Measurements from ENCODE around the gene KRT25.
"Not testable (repeated sequence)": the region's sequence is repeated elsewhere in the genome, so short reads cannot be mapped to it uniquely, and the experiment has no call there.

Gene KRT25

DNA sequence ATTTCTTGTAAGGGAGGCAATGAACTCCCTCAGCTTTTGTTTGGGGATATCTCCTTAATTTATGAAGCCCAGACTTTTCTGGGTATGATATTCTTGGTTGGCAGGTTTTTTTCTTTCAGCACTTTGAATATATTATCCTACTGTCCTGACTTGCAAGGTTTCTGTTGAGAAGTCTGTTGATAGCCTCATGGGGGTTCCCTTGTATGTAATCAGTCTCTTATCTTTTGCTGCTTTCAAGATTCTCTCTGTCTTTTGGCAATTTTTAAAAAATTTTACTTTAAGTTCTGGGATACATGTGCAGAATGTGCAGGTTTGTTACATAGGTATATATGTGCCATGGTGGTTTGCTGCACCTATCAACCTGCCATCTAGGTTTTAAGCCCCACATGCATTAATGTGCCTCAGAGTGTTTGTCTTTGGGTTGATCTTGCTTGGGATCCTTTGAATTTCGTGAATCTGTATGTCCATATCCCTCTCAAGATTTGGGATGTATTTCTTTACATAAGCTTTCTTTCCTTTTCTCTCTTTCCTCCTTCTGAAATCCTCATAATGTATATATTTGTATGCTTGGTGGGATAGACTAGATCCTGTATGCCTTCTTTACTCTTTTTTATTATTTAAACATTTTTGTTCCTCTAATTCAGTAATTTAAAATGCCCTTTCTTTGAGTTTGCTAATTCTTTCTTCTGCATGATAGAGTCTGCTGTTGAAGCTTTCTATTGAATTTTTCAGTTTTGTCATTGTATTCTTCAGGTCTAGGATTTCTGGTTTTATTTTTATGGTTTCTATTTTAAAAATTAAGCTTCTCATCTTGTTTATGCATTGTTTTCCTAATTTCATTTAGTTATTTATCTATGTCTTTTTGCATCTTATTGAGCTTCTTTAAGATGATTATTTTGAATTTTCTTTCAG lies 5.2 kb upstream of the KRT25 start:
- in situ Hi-C loops (cut with MboI; ENCODE audit: low sequenced_read_pairs): no loop called here

DNA sequence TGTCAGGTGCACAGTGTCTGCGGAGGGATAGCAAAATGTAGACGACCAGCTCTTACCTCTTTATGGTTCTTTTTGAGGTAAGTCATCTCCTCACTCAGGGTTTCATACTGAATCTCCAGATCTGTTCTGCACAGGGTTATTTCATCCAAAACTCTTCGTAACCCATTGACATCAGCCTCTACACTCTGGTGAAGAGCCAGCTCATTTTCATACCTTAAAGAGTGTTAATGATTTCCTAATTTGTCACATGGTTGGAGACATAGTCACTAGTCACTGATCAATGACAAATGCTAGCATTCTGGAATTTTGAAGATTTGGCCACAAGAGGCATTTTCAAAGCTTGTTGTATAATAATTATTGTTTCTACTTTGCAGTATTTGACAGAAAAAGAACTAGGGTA lies 1.3 kb downstream of the KRT25 start:
- in situ Hi-C loops (cut with MboI; ENCODE audit: low sequenced_read_pairs): no loop called here

DNA sequence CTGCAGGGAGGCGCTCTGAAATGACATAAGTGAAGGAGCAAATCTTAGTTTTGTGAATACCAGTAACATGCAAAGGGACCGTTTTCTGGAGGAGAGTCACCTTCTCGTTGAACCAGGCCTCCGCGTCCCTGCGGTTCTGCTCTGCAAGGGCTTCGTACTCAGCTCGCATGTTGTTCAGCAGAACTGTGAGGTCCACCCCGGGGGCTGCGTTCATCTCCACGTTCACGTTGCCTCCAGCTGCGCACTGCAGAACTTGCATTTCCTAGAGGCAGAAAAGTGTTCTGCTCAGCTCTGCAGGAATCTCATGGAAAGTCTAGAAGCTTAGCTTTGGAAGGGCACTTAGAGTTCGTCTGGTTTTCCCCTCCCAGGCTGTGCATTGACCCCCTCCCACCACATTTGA lies 4.1 kb downstream of the KRT25 start:
- in situ Hi-C loops (cut with MboI; ENCODE audit: low sequenced_read_pairs): no loop called here

DNA sequence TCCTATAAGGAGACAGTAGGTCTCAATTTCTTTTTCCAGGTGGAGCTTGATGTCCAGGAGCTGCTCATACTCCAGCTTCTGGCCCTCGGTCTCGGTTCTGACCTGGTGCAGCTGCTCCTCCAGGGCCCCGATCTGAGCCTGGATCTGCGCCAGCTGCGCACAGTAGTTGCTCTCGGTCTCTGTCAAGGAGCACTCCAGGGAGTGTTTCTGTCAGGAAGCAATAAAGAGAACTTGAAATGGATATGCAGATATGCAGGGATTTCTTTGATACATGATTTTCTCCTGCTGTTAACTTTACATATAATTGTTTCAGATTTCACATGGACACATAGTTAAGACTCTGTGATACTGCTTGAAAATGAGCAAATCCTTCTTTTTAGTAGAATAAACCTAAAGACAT lies 4.7 kb downstream of the KRT25 start:
- in situ Hi-C loops (cut with MboI; ENCODE audit: low sequenced_read_pairs): no loop called here

DNA sequence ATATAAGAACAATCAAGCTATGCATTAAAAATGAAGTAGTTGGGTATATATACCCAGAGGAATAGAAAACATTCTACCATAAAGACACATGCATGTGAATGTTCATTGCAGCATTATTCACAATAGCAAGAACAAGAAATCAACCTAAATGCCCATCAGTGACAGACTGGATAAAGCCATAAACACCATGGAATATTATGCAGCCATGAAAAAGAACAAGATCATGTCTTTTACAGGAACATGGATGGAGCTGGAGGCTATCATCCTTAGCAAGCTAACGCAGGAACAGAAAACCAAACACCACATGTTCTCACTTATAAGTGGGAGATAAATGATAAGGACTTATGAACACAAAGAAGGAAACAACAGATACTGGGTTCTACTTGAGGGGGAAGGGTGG lies 6.5 kb downstream of the KRT25 start:
- in situ Hi-C loops (cut with MboI; ENCODE audit: low sequenced_read_pairs): not testable (repeated sequence)

DNA sequence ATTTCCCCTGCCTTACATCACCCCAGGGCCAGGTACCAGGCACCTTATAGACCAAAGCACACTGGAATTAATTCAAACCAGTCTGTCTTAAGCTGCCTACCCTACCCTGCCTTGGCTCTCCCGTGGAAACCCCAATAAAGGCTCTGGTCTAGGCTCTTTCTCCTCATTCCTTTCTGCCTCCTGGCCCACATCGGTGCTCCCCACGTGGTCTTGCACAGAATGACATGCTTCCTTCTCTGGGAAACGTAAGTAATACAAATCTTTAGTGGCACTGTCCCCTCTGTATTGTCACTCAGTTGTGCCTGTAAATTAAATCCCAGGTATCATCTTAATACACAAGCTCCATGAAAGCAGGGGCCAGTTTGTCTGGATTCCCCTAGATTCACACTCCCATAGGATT lies 16.6 kb downstream of the KRT25 start:
- in situ Hi-C loops (cut with MboI; ENCODE audit: low sequenced_read_pairs): no loop called here

DNA sequence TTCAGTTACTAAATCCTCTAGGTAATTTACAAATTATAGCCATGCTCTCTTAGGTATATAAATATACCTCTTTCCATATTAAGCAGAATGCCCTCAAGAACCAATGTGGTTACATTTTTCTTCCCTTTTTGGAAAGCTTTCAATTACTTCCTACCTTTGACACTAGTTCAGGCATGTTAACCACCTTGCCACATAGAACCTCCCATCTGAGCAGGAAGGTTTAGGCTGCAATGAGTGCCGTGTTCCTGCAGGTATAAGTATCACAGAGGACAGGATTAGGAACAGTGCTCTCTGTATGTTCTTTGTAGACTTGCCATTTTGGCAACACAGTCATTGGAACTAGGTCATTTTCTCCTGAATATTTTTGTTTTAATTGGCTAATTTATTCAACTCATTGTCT lies 20.1 kb downstream of the KRT25 start:
- in situ Hi-C loops (cut with MboI; ENCODE audit: low sequenced_read_pairs): no loop called here

DNA sequence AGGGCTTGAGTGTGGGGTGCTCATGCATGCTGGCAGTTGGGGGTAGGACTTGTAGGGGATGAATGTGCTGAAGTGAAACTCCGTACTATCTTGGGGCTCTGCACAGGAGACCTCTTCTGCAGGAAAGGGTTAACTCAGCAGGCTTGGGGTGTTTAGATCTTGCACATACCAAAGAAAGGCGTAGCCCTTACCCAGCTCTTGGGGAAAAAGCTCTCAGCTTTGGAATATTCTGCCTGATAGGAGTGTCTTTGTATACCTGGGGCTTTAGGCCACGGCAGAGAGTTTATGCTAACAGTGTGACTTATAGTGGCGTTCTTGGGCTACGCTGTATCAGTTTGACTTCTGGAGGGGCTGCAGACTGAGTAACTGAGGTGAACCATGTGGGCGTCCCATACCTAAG lies 21.1 kb downstream of the KRT25 start:
- in situ Hi-C loops (cut with MboI; ENCODE audit: low sequenced_read_pairs): no loop called here

DNA sequence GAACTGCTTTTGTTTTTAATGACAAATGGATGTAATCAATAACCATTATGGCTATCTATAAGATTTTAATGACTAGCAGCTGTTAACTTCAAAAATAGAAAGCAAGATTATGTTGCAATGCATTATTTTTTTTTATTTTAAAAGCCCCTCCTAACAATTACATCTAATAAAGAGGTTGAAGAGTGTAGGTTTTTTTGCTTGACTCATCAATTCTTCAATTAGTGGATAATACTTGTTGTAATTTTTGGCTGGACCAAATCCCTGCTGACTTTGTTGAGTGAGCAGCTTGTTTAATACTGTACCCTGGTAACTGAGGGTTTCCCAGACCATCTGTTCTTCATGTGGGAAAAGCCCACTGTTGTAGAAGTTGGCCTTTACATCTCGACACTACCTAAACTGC lies 24.2 kb downstream of the KRT25 start:
- in situ Hi-C loops (cut with MboI; ENCODE audit: low sequenced_read_pairs): no loop called here

DNA sequence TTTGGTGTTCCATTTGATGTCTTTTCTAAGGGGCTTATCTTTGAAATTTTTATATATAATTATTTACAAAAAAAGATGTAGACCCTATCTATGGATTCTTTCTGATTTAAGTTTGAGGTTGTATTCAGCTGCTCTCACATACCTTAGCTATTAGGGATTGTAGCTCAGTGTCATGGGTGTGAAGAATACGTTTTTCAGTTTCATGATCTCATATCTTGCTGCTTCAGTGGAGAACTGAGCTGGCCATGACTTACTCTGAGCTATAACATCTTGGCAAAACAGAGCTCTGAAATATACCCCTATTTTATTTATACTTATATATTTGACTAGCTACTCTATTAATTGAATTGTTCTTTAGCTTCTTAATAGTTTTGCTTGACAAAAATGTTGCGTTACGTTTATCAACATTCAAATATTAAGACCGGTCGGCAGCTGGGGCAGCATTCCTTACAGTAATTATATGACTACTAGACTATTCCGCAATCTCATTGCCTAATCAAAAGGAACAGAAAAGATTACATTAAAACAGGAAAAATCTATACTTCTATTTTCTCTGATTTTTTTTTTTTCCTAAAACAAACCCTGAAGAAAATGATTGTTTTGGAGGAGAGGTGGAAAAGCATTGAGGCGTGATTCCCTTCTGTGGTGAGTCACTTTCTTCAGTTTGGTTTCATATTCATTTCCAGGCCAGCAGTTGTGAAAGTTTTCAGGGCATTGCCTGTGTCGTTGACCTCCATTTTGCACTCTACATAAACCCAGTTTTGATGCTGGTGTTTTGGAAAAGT lies 27.5 kb downstream of the KRT25 start:
- in situ Hi-C loops (cut with MboI; ENCODE audit: low sequenced_read_pairs): no loop called here

DNA sequence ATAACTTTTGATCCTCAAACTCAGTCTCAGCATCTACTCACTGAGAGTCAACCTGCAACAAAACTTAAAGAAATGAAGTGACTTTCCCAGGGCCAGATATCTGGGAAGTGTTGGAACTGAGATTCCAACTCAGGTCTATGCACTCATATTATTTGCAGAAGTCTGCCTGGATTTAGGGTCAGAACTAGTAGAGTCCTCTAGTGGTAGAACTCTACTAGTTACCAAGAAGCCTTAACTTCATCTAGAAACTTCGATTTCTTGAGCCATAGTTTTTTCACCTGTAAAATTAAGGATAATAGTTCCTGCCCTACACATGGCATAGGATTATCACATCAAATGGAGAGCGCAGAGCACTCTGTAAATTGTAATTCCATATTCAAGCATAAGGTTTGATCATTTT lies 28.2 kb downstream of the KRT25 start:
- in situ Hi-C loops (cut with MboI; ENCODE audit: low sequenced_read_pairs): no loop called here

DNA sequence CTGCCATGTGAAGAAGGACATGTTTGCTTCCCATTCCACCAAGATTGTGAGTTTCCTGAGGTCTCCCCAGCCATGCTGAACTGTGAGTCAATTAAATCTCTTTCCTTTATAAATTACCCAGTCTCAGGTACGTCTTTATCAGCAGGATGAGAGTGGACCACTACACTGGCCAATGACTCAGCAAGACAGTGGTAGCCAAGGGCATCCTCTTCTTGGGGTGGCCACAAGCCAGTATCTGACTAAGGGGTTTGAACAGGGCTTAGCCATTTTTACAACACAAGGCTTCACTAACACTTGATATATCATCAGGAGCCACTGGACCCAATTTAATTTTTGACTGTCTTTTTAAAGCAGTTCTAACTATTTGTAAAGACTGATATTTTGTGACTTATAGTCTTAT lies 30.5 kb downstream of the KRT25 start:
- in situ Hi-C loops (cut with MboI; ENCODE audit: low sequenced_read_pairs): no loop called here

DNA sequence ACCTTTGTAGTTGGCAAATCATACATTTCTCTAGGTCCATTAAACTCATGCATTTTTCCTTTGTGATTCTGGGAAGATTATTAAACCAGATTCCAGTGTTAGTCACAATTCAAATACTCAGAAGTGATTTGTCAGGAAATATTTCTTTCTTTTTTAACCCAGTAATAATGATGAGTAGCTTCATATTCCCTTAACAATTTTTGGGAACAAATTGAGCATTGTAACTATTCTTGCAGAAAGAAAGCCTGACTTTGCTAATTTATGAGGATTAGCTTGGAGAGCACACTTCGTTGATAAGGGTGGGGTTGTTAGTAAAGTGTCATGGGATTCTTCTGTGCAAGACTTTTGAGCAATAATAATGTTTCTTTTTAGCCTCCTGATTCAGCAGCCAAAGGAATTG lies 32.9 kb downstream of the KRT25 start:
- in situ Hi-C loops (cut with MboI; ENCODE audit: low sequenced_read_pairs): no loop called here

DNA sequence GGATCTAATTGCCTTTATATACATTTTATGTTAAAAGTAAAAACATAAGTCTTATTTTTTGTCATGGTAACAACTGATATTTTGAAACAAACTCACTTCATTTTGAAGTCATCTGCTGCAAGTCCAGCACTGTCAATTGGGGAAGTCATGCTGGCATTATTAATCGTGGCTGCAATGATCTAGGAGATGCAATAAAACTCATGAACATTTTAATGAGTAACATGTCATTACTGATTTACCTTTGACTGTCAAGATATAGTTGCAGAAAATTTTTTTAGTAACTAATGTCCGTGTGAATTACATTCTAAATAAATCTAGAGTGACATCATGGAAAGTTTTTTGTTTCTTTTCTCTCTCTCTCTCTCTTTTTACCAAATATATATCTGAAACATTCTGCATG lies 34.2 kb downstream of the KRT25 start:
- in situ Hi-C loops (cut with MboI; ENCODE audit: low sequenced_read_pairs): no loop called here

DNA sequence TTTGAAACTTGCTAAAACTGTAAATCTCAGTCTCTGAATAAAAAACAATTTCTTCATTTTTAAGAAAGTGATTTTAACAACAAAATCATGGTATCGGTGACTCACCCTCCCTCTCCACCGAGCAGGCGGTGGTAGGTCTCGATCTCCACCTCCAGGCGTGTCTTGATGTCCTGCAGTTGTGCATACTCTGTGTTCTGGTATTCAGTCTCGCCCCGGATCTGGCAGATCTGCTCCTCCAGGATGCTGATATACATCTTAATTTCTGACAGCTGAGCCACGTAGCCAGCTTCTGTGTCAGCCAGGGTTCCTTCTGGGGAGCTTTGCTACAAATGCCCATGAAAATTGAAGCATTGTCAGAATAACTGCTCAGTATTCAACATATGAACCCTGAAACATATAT lies 36.2 kb downstream of the KRT25 start:
- in situ Hi-C loops (cut with MboI; ENCODE audit: low sequenced_read_pairs): no loop called here

DNA sequence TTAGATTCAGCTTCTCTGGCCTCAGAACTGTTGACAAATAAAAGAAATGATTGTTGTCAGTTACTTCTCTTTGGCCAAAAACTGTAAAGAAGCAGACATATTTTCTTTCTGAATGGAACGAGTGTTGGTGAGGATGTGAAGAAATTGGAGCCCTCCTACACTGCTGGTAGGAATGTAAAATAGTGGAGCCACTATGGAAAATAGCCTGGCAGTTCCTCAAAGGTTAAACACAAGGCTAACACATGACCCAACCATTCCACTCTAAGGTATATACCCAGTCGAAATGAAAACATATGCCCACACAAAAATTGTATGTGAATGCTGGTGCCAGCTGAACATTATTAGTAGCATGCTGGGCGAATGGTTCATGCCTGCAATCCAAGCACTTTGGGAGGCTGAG lies 37.4 kb downstream of the KRT25 start:
- in situ Hi-C loops (cut with MboI; ENCODE audit: low sequenced_read_pairs): no loop called here

DNA sequence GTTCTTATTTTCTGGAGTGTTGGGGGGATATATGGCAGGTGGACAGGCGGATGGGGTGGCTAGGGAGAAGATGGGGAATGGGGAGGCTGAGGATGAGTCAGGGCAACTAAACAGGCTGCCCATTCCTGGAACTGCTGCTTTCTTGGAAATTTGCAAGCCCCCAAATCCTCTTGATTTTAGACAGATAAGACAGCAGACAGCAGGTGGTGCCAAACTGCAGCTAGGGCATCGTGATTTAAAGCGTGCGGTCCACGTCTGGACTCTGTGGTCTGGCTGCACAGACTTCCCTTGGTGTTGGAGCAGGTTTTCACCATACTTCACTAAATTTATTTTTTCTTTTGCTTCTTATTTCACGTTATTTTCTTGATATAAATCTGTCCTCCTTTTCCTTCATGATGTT lies 40.7 kb downstream of the KRT25 start:
- in situ Hi-C loops (cut with MboI; ENCODE audit: low sequenced_read_pairs): no loop called here

DNA sequence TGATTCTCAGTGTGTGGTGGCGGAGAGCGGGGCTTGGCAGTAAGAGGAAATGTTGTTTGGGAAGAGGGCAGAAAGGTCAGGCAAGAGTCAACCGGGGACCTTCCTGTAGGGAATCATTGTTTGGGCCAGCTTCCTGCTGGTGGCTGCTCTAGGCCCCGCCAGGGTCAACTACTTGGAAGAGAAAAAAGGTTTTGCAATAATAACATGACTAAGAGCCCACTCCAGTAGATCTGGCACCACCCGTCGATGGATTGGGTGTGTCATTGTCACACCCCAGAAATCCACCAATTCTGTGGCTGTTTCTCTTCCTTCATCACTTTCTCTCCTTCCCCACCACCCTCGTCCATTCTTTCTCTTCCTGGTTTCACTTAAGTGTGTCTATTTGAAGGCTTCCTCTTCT lies 47.4 kb downstream of the KRT25 start:
- in situ Hi-C loops (cut with MboI; ENCODE audit: low sequenced_read_pairs): no loop called here

DNA sequence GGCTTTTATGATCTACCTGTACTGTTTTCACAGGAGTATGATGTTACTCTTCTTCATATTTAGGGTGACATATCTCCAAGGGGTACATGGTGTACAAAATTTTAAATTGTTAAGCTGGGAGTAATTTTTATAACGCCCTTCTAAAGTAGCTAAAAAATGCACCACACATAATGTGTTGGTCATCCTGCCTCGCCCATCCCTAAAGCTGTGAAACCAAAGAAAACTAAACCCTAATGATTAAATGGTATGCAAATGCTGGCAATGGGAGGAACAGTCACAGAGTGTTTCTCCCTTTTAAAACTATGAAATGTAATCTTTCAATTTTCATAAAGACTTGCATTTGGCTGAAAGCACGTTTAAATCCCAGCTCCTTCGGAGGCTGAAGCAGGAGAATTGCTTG lies 49.5 kb downstream of the KRT25 start:
- in situ Hi-C loops (cut with MboI; ENCODE audit: low sequenced_read_pairs): no loop called here

DNA sequence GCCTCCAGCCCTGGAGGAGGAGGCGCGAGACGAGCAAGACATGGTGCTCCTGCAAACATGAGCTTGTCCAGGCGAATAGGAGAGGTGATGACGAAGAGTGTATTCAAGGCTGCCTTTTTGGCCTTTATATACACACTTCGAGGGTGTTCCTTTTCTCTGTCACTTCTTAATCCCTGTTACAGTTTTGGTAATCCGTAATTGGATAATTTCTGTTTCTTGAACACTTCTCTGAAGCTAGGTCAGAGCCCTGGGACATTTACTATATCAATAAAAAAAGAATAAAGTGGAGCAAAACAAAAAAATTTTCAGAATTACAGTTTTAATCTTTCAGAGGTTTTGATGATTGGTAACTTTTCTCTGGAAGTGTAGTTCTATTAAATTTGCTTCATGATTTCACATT lies 51.5 kb downstream of the KRT25 start, which contains the start of gene KRT24:
Gene KRT24, minus strand, starts transcription at position 101 of the 400 bp plus-strand sequence. Its CDS starts 59 bp downstream, at position 42.
- in situ Hi-C loops (cut with MboI; ENCODE audit: low sequenced_read_pairs): no loop called here

DNA sequence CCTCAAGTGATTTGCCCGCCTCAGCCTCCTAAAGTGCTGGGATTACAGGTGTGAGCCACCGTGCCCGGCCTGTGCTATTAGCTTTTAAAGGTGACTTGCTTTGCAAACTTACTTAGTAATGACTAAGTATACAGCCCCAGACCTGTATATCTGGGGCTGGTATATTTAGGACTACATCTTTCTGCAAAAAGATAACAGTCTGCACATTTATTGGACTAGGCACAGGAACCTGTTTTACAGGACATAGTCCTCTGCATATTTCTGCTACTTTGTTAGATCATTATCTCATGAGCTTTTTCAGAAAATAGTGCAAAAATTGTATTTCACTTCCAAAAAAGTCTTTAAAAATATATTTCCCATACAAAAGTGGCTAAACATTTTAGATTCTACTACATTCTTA lies 52.9 kb downstream of the KRT25 start:
- in situ Hi-C loops (cut with MboI; ENCODE audit: low sequenced_read_pairs): no loop called here

DNA sequence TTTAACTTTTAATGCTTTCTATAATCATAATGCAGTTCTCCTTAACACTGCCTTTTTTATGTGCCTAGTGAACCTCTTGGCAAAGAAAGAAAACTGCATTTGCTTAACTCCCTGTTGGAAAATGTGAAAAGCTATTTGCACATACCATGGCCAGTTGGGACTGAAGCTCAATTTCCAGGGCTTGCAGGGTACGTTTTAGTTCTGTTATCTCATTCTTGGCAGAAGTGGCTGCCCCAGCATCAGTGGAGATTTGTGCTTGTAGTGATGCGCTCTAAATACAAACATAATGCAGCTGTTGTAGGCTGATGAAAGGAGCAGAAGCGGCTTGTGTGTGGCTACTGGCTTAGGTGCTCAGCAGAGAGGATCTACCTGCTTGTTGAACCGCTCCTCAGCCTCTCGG lies 55.3 kb downstream of the KRT25 start:
- in situ Hi-C loops (cut with MboI; ENCODE audit: low sequenced_read_pairs): no loop called here
